Measurements from ENCODE around the gene UBE2E2. TPM values are rescaled to one million over a fixed set of nuclear protein-coding genes. Genes with fewer than 3 reads are reported as not detected.

The UBE2E2 gene
- total RNA-seq, 2 donors from 2014 or later, result 1.2 to 7.6 TPM

DNA sequence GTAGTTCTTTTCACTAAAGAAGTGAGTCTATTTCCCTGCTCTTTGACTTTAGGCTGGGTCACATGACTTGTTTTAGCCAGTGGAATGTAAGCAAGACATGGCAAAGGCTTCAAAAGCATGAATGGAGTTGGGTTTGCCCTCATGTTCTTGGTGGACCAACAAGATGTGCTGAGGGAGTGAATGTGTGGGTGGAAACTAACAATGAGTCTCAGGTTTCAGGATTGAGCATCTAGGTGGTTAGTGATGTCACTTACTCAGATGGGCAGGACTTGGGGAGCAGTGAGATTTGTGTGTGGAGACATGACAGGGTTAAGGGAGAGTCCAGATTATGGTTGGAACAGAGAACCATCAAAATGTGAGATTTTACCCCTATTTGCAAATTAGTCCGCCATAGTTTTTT is 421.2 kb downstream of the UBE2E2 start:
- Histone ChIP-seq H3K4me3 (no peak overlapping the region), H3K9ac (ENCODE audit: low read depth in 2 of 2, low read length in 2 of 2) (no peak overlapping the region), H3K27ac (no peak overlapping the region), H3K36me3 (no peaks in the 10 kb centered on the region), H3K9me3 (no peaks in the 10 kb centered on the region), H3K4me1 (no peaks in the 10 kb centered on the region), H3K27me3 (no peaks in the 10 kb centered on the region)
- TF ChIP-seq, protein P1, sequence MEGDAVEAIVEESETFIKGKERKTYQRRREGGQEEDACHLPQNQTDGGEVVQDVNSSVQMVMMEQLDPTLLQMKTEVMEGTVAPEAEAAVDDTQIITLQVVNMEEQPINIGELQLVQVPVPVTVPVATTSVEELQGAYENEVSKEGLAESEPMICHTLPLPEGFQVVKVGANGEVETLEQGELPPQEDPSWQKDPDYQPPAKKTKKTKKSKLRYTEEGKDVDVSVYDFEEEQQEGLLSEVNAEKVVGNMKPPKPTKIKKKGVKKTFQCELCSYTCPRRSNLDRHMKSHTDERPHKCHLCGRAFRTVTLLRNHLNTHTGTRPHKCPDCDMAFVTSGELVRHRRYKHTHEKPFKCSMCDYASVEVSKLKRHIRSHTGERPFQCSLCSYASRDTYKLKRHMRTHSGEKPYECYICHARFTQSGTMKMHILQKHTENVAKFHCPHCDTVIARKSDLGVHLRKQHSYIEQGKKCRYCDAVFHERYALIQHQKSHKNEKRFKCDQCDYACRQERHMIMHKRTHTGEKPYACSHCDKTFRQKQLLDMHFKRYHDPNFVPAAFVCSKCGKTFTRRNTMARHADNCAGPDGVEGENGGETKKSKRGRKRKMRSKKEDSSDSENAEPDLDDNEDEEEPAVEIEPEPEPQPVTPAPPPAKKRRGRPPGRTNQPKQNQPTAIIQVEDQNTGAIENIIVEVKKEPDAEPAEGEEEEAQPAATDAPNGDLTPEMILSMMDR (IDR thresholded peaks at IDR 0.05), result no peak
- intact Hi-C loops (cut with DNase I), result no loop called here
- DNase-seq, result no peak

DNA sequence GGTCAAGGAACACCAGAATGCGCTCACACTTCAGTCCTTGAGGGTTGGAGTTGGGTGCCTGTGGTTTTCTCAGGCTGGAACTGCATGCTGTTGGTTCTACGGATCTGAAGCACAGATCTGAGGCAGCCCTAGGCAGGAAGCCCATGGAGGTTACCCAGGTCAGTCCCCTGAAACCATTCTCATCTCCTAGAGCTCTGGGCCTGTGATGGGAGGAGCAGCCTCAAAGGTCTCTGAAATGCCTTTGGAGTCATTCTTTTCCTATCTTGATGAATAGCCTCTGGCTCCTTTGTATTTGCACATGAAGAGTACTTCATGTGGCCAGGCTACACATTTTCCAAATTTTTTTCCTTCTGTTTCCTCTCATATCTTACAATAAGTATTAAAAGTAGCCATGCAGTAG is 423.3 kb downstream of the UBE2E2 start:
- H3K36me3 ChIP-seq, result no peaks in the 10 kb centered on the region
- TF ChIP-seq, protein P1 (IDR thresholded peaks at IDR 0.05), result no peak

DNA sequence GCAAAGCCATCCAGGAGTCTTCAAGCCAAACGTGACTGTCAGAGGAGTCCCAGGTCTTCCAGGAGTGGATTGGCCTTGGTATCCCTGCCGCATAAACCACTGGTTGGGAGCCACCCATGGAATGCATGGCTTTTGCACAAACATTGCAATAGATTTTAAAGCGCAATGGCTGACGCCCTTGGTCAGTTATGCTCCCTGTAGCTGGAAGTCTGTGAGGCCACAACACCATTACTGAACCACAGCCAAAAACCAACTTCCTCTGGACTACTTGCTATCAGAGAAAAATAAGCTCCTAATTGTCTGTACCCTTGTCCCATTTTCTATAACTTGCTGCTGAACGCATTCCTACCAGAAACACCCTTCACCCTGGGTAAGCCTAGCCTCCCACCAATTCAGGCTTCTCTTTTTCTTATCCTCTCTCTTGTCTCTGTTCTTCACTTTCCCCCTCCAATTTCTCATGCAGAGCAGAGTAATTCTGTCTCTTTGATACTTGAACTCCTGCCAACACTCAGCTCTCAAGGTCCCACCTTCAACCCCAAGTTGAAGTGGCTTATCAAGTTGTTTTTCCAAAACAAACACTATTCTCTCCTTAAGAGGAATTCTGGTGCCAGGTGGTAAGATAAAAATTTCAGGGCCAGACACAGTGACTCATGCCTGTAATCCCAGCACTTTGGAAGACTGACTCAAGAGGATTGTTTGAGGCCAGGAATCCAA is 426.2 kb downstream of the UBE2E2 start:
- no peaks in the 10 kb centered on the region for H3K4me1 ChIP-seq
- intact Hi-C loops (cut with DNase I), result no loop called here
- DNase-seq, result peak; percentile 49
- H3K9ac ChIP-seq (ENCODE audit: low read depth in 2 of 2, low read length in 2 of 2), result no peak overlapping the region
- H3K4me3 ChIP-seq, result no peak overlapping the region
- no peaks in the 10 kb centered on the region for H3K36me3 ChIP-seq
- no peaks in the 10 kb centered on the region for H3K9me3 ChIP-seq
- no peaks in the 10 kb centered on the region for H3K27me3 ChIP-seq
- TF ChIP-seq, protein P1 (IDR thresholded peaks at IDR 0.05), result no peak
- no peak overlapping the region for H3K27ac ChIP-seq

More for the DNA sequence above, 423.3 kb downstream of the UBE2E2 start:
- no peak overlapping the region for H3K27ac ChIP-seq
- no peaks in the 10 kb centered on the region for H3K9me3 ChIP-seq
- H3K27me3 ChIP-seq, result no peaks in the 10 kb centered on the region
- intact Hi-C loops (cut with DNase I), result no loop called here
- H3K9ac ChIP-seq (ENCODE audit: low read depth in 2 of 2, low read length in 2 of 2), result no peak overlapping the region
- no peaks in the 10 kb centered on the region for H3K4me1 ChIP-seq
- no peak overlapping the region for H3K4me3 ChIP-seq
- no peak for DNase-seq

DNA sequence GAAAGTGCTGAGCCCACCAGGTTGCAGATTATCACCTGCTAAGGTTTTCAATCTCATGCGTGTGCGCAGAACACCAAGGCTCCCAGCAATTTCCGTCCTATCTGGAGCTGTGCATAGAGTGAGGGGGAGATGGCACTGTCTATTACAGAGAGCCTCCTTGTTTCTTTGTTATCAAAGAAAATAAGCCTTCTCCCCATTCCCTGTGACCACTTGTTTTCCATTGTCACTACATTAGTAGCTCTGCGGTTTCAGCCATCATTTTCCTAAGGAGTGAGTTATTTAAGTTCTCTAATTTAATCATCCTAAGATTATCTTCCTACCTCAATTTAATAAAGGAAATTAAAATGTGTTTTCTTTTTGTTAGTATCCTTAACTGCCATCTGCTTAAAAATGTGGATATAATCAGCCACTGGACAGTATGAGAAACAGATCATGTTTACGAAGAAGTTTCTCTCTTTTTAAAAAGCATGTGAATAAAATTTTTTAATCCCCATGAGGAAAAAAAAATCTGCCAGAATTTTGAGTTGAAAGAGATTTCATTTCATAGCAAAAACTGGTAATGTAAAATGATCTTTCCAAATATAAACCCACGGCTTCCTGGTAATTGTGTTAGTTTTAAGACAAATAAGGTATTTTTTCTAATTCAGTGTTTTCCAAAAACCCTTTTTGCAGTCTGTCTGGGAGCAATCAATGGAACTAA is 430.3 kb downstream of the UBE2E2 start:
- Histone ChIP-seq H3K36me3 (no peaks in the 10 kb centered on the region), H3K27me3 (no peaks in the 10 kb centered on the region), H3K4me1 (no peaks in the 10 kb centered on the region), H3K4me3 (no peak overlapping the region), H3K9me3 (no peaks in the 10 kb centered on the region), H3K27ac (no peak overlapping the region), H3K9ac (ENCODE audit: low read depth in 2 of 2, low read length in 2 of 2) (no peak overlapping the region)
- DNase-seq, result no peak
- intact Hi-C loops (cut with DNase I), result no loop called here
- TF ChIP-seq, protein P1 (IDR thresholded peaks at IDR 0.05), result no peak

DNA sequence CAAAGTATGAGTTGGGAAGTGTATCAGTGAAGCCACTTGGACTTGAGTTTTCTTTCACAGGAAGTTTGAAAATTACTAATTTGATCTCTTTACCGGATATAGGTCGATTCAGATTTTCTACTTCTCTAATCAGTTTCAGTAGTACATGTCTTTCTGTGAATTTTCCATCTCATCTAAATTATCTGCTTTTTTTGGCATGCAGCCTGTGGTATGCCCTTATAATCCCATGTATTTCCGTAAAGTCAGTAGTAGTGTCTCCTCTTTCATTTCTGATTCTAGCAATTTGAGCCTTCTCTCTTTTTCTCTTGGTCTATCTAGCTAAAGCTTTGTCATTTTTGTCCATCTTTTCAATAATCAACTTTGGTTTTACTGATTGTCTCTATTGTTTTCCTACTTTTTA is 434.2 kb downstream of the UBE2E2 start:
- H3K27me3 ChIP-seq, result no peaks in the 10 kb centered on the region

More for the DNA sequence above, 434.2 kb downstream of the UBE2E2 start:
- Histone ChIP-seq H3K4me1 (no peaks in the 10 kb centered on the region), H3K27ac (no peak overlapping the region), H3K9ac (ENCODE audit: low read depth in 2 of 2, low read length in 2 of 2) (no peak overlapping the region), H3K9me3 (no peaks in the 10 kb centered on the region), H3K36me3 (no peaks in the 10 kb centered on the region), H3K4me3 (no peak overlapping the region)
- intact Hi-C loops (cut with DNase I), result no loop called here
- no peak for DNase-seq
- TF ChIP-seq, protein P1 (IDR thresholded peaks at IDR 0.05), result no peak
